ENCODE measurements around the gene PPP1R9B.

Gene PPP1R9B

GRCh38 chr17:50122945-50123344, 27.5 kb downstream of the PPP1R9B start:
- no peak for DNase-seq

GRCh38 chr17:50120475-50121253, 29.8 kb downstream of the PPP1R9B start:
- no peak for DNase-seq

- no peak for DNase-seq
Observed at GRCh38 chr17:50118828-50119218, 31.7 kb downstream of the PPP1R9B start.

- DNase-seq: no peak
Observed at GRCh38 chr17:50118076-50118827, 32.2 kb downstream of the PPP1R9B start.

- DNase-seq: peak; percentile 76
Observed at GRCh38 chr17:50117202-50118051, 33.0 kb downstream of the PPP1R9B start.

- no peak for DNase-seq
Observed at GRCh38 chr17:50115756-50116155, 34.7 kb downstream of the PPP1R9B start.

GRCh38 chr17:50114849-50115357, 35.6 kb downstream of the PPP1R9B start:
- no peak for DNase-seq

GRCh38 chr17:50114401-50114800, 36.1 kb downstream of the PPP1R9B start:
- DNase-seq: no peak

- no peak for DNase-seq
Observed at GRCh38 chr17:50113624-50114320, 36.7 kb downstream of the PPP1R9B start.

- DNase-seq: no peak
Observed at GRCh38 chr17:50112694-50113093, 37.8 kb downstream of the PPP1R9B start.

- DNase-seq: no peak
Observed at GRCh38 chr17:50111673-50112655, 38.5 kb downstream of the PPP1R9B start.

- no peak for DNase-seq
Observed at GRCh38 chr17:50110591-50111349, 39.7 kb downstream of the PPP1R9B start.

GRCh38 chr17:50109785-50110184, 40.7 kb downstream of the PPP1R9B start:
- no peak for DNase-seq

GRCh38 chr17:50109207-50109606, 41.3 kb downstream of the PPP1R9B start:
- DNase-seq: no peak

GRCh38 chr17:50108556-50108955, 41.9 kb downstream of the PPP1R9B start:
- no peak for DNase-seq

GRCh38 chr17:50107790-50108414, 42.6 kb downstream of the PPP1R9B start:
- DNase-seq: no peak

- DNase-seq: no peak
Observed at GRCh38 chr17:50106393-50107131, 43.9 kb downstream of the PPP1R9B start.

- no peak for DNase-seq
Observed at GRCh38 chr17:50105811-50106210, 44.7 kb downstream of the PPP1R9B start.

- no peak for DNase-seq
Observed at GRCh38 chr17:50103941-50104340, 46.5 kb downstream of the PPP1R9B start.

Data from activated naive CD4-positive, alpha-beta T cell treated with anti-CD3 and anti-CD28 coated beads, Interleukin-2, amount 50 U/mL, for 16 hours (primary cell).